ENCODE data around the gene PPT1. TPM values are rescaled to one million over a fixed set of nuclear protein-coding genes. Genes with fewer than 3 reads are reported as not detected.

PPT1 gene
- total RNA-seq, 1 donor from 2014 or later = 37.7 TPM

DNA sequence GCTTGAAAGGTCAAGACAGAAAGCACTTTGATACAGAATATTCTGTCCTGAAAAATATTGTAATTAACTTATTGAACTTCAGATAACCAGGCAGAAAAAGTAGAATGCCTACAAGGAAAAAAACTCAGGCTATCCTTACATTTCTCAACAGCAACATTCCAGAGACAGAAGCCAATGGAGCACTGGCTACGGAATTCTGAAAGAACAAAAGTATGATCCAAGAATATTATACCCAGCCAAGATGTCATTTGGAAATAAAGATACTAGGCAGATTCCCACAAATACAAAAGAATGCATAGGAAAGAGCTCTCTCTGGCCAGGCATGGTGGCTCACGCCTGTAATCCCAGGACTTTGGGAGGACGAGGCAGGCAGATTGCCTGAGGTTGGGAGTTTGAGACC is 5.8 kb upstream of the PPT1 start:
- no peak for DNase-seq
- H3K36me3 ChIP-seq = no peaks in the 10 kb centered on the region
- peaks cover 15% of the 10 kb centered on the region for H3K27me3 ChIP-seq (ENCODE audit: low read depth)
- intact Hi-C loops (cut with micrococcal nuclease) = no loop called here
- H3K4me1 ChIP-seq = no peaks in the 10 kb centered on the region
- TF ChIP-seq, protein P1, sequence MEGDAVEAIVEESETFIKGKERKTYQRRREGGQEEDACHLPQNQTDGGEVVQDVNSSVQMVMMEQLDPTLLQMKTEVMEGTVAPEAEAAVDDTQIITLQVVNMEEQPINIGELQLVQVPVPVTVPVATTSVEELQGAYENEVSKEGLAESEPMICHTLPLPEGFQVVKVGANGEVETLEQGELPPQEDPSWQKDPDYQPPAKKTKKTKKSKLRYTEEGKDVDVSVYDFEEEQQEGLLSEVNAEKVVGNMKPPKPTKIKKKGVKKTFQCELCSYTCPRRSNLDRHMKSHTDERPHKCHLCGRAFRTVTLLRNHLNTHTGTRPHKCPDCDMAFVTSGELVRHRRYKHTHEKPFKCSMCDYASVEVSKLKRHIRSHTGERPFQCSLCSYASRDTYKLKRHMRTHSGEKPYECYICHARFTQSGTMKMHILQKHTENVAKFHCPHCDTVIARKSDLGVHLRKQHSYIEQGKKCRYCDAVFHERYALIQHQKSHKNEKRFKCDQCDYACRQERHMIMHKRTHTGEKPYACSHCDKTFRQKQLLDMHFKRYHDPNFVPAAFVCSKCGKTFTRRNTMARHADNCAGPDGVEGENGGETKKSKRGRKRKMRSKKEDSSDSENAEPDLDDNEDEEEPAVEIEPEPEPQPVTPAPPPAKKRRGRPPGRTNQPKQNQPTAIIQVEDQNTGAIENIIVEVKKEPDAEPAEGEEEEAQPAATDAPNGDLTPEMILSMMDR (IDR thresholded peaks at IDR 0.05; ENCODE audit: borderline replicate concordance) = no peak
- peaks cover 13% of the 10 kb centered on the region for H3K9me3 ChIP-seq (replicated peaks)
- H3K4me3 ChIP-seq = no peak overlapping the region
- no peak overlapping the region for H3K27ac ChIP-seq (replicated peaks)

DNA sequence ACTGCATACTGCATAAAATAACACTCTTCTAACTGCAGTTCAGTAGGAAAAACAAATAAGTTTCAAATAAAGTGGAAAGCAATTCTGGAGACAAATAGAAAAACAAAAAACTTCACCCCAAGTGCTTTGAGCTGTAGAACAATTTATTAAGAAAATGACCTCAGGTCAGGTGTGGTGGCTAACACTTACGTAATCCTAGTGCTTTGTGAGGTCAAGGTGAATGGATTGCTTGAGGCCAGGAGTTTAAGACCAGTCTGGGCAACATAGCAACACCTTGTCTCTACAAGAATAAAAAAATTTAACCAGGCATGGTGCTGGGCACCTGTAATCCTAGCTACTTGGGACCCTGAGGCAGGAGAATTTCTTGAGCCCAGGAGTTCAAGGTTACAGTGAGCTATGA is 5.0 kb upstream of the PPT1 start:
- intact Hi-C loops (cut with micrococcal nuclease) = no loop called here
- TF ChIP-seq, protein P1 (IDR thresholded peaks at IDR 0.05; ENCODE audit: borderline replicate concordance) = no peak
- no peaks in the 10 kb centered on the region for H3K36me3 ChIP-seq

GRCh38 chr1:40096646-40096976 is 441 bp downstream of the PPT1 start:
- Histone ChIP-seq H3K36me3 (peaks cover under 1% of the 10 kb centered on the region), H3K27me3 (ENCODE audit: low read depth) (peaks cover 5% of the 10 kb centered on the region), H3K9me3 (replicated peaks) (no peaks in the 10 kb centered on the region), H3K27ac (replicated peaks) (peak overlapping the region; percentile 67), H3K4me3 (peak overlapping the region; percentile 80), H3K4me1 (peaks cover 22% of the 10 kb centered on the region)
- intact Hi-C loops (cut with micrococcal nuclease) = no loop called here
- no peak for DNase-seq
- TF ChIP-seq, protein P1 (IDR thresholded peaks at IDR 0.05; ENCODE audit: borderline replicate concordance) = no peak

More for the DNA sequence above, 5.0 kb upstream of the PPT1 start:
- H3K4me1 ChIP-seq = peaks cover 7% of the 10 kb centered on the region
- H3K4me3 ChIP-seq = no peak overlapping the region
- peaks cover 13% of the 10 kb centered on the region for H3K9me3 ChIP-seq (replicated peaks)
- H3K27me3 ChIP-seq (ENCODE audit: low read depth) = peaks cover 15% of the 10 kb centered on the region
- H3K27ac ChIP-seq (replicated peaks) = no peak overlapping the region
- DNase-seq = no peak

DNA sequence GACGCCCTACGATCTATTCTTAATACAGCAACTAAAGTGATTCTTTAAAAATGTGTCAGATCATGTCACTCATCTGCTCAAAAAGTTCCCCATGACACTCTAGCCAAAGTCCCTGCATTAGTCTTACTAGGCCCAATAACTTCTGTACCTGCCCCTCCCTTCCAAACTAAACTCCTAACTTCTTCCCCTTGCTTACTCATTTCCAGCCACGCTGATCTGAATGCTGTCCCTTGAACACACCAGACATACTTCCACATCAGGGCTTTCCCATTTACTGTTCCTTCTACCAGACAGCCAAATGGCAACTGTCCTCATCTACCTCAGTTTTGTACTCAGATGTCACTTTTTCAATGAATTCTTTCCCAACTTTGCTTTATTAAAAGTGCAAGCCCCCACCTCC is 1.2 kb downstream of the PPT1 start:
- H3K27me3 ChIP-seq (ENCODE audit: low read depth) = peaks cover 5% of the 10 kb centered on the region
- H3K9me3 ChIP-seq (replicated peaks) = no peaks in the 10 kb centered on the region
- peak overlapping the region; percentile 80 for H3K4me3 ChIP-seq
- TF ChIP-seq, protein P1 (IDR thresholded peaks at IDR 0.05; ENCODE audit: borderline replicate concordance) = no peak
- intact Hi-C loops (cut with micrococcal nuclease) = no loop called here
- H3K27ac ChIP-seq (replicated peaks) = no peak overlapping the region
- peaks cover 9% of the 10 kb centered on the region for H3K36me3 ChIP-seq
- no peak for DNase-seq
- peaks cover 22% of the 10 kb centered on the region for H3K4me1 ChIP-seq

- TF ChIP-seq, protein P1 (IDR thresholded peaks at IDR 0.05; ENCODE audit: borderline replicate concordance) = no peak
- no peaks in the 10 kb centered on the region for H3K27me3 ChIP-seq (ENCODE audit: low read depth)
- H3K27ac ChIP-seq (replicated peaks) = peak overlapping the region; percentile 9
- H3K4me3 ChIP-seq = no peak overlapping the region
- no peak for DNase-seq
- H3K36me3 ChIP-seq = peaks cover 21% of the 10 kb centered on the region
- no peaks in the 10 kb centered on the region for H3K9me3 ChIP-seq (replicated peaks)
- H3K4me1 ChIP-seq = peaks cover 22% of the 10 kb centered on the region
- intact Hi-C loops (cut with micrococcal nuclease) = no loop called here
Observed at GRCh38 chr1:40094466-40095110, 2.5 kb downstream of the PPT1 start.
